KMS-11 (cell line): ENCODE data around the gene HADHB.

Source experiments
- H2AFZ ChIP-seq: fragments of 200-600 bp; sonication (generic); 2 replicates; pipeline ENCODE4 v1.6.1; 2016; ENCODE audit warnings: antibody characterized with exemption, mixed run types, low read depth
- H3K27ac ChIP-seq: fragments of 200-600 bp; sonication (generic); 2 replicates; pipeline ENCODE4 v1.6.1; 2016; ENCODE audit warnings: mild to moderate bottlenecking, mixed run types
- H3K27me3 ChIP-seq: fragments of 200-600 bp; sonication (generic); 2 replicates; pipeline ENCODE4 v1.6.1; 2017; ENCODE audit warnings: mild to moderate bottlenecking, low read depth, mixed run types, moderate library complexity; ENCODE audit not compliant: insufficient read depth
- H3K36me3 ChIP-seq: fragments of 200-600 bp; sonication (generic); 2 replicates; pipeline ENCODE4 v1.6.1; 2017; ENCODE audit warnings: mild to moderate bottlenecking, mixed run types; ENCODE audit not compliant: insufficient read depth
- H3K4me1 ChIP-seq: fragments of 200-600 bp; sonication (generic); 2 replicates; pipeline ENCODE4 v1.6.1; 2016; ENCODE audit warnings: mild to moderate bottlenecking, low read depth, mixed run types; ENCODE audit not compliant: poor library complexity, severe bottlenecking
- H3K4me2 ChIP-seq: fragments of 200-600 bp; sonication (generic); 2 replicates; pipeline ENCODE4 v1.7.0; 2016; ENCODE audit warnings: mild to moderate bottlenecking, mixed run types
- H3K4me3 ChIP-seq: fragments of 200-600 bp; sonication (generic); IDR thresholded peaks from 2 replicates; pipeline ENCODE4 v1.6.1; 2017; ENCODE audit warnings: low read depth, low read length, mixed read lengths; ENCODE audit not compliant: insufficient read depth
- H3K79me2 ChIP-seq: fragments of 200-600 bp; sonication (generic); 2 replicates; pipeline ENCODE4 v1.6.1; 2016; ENCODE audit warnings: low read depth, mixed run types; ENCODE audit not compliant: insufficient read depth
- H3K9ac ChIP-seq: fragments of 200-600 bp; sonication (generic); 2 replicates; pipeline ENCODE4 v1.6.1; 2016; ENCODE audit warnings: mild to moderate bottlenecking, mixed run types
- H4K20me1 ChIP-seq: fragments of 200-600 bp; sonication (generic); 2 replicates; pipeline ENCODE4 v1.6.1; 2016; ENCODE audit warnings: mild to moderate bottlenecking, mixed run types; ENCODE audit not compliant: insufficient read depth
- CTCF ChIP-seq: fragments of 200-600 bp; sonication (generic); conservative IDR thresholded peaks from 2 replicates; pipeline ENCODE4 v1.6.1; 2017; ENCODE audit warnings: low read depth, mild to moderate bottlenecking, antibody characterized with exemption, low read length, moderate library complexity, mixed read lengths

Gene HADHB

GRCh38 chr2:26244309-26245230, at the start of gene HADHB, which contains the start of gene HADHA:
Gene HADHB (plus strand): TSS chr2:26244939. CDS start chr2:26254255, 9,316 bp downstream.
Gene HADHA (minus strand): TSS chr2:26244632. CDS start chr2:26244596, 36 bp downstream.
- Histone ChIP-seq H3K9ac (peak within 1 kb of the TSS; percentile 89), H3K79me2 (peaks cover 94% of the 10 kb centered on the region), H2AFZ (peak within 1 kb of the TSS; percentile 97), H3K36me3 (no peaks in the 10 kb centered on the region), H3K4me3 (peak within 1 kb of the TSS; percentile 96), H3K27ac (peak within 1 kb of the TSS; percentile 94), H3K4me2 (peak within 1 kb of the TSS; percentile 61), H4K20me1 (no peaks in the 10 kb centered on the region), H3K4me1 (peaks cover 53% of the 10 kb centered on the region), H3K27me3 (no peaks in the 10 kb centered on the region)
- TF ChIP-seq CTCF = no peak

- Histone ChIP-seq H3K27ac (no peak overlapping the region), H3K4me1 (no peaks in the 10 kb centered on the region), H3K9ac (no peak overlapping the region), H3K4me3 (no peak overlapping the region), H3K79me2 (no peaks in the 10 kb centered on the region), H3K36me3 (peaks cover 7% of the 10 kb centered on the region; the same call in 1 of the 2 replicates), H2AFZ (no peak overlapping the region), H3K4me2 (no peak overlapping the region), H3K27me3 (no peaks in the 10 kb centered on the region), H4K20me1 (no peaks in the 10 kb centered on the region)
- no peak for TF ChIP-seq CTCF
Observed at GRCh38 chr2:26195040-26195984, 49.4 kb upstream of the HADHB start.

GRCh38 chr2:26196683-26197418, 47.9 kb upstream of the HADHB start:
- TF ChIP-seq CTCF = no peak
- Histone ChIP-seq H3K27ac (no peak overlapping the region), H3K4me3 (no peak overlapping the region), H3K9ac (no peak overlapping the region), H4K20me1 (no peaks in the 10 kb centered on the region), H3K4me2 (no peak overlapping the region), H3K27me3 (no peaks in the 10 kb centered on the region), H2AFZ (no peak overlapping the region), H3K36me3 (peaks cover 3% of the 10 kb centered on the region; the same call in 1 of the 2 replicates), H3K4me1 (no peaks in the 10 kb centered on the region), H3K79me2 (no peaks in the 10 kb centered on the region)

DNA sequence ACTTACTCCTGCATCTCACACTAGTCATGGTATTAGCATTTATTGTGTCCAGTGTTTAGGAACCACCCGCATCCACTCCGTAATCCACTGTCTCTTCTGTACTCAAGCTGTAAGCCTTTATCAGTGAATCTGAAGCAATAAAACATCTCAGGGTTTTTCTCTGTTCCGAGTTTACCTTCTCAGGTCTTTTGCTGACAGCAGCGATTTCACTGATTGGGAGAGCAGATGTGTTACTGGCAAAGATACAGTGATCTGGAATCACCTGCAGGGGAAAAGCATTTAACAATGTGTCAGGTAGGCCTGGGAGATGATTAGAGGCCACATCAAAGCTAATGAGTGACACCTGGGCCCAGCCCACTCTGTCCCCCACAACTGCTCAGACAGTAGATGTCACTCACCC, 47.2 kb upstream of the HADHB start:
- Histone ChIP-seq H3K79me2 (no peaks in the 10 kb centered on the region), H3K36me3 (no peaks in the 10 kb centered on the region; the same call in 1 of the 2 replicates), H2AFZ (no peak overlapping the region), H3K4me3 (no peak overlapping the region), H4K20me1 (no peaks in the 10 kb centered on the region), H3K9ac (no peak overlapping the region), H3K4me2 (no peak overlapping the region), H3K27ac (no peak overlapping the region), H3K27me3 (no peaks in the 10 kb centered on the region), H3K4me1 (no peaks in the 10 kb centered on the region)
- no peak for TF ChIP-seq CTCF
